HCT116 (cell line): ENCODE results near the gene PITHD1. TPM values are rescaled to one million over a fixed set of nuclear protein-coding genes. Genes with fewer than 3 reads are reported as not detected.

Experiments
- ATAC-seq: fragments of 200-7000 bp; cut with Tn5 transposase; 2 replicates; pipeline ENCODE4 v1.9.1; 2020; ENCODE audit warnings: mild to moderate bottlenecking, moderate library complexity
- BruUV-seq: library from RNA; stranded (reverse); fragments of 400-500 nt; replicated peaks from 2 replicates; lab custom pipeline; 2021; lab: Mats Ljungman, UMichigan
- CTCF ChIA-PET: fragments of 300-600 bp; sonication (Branson Sonifier 250); formaldehyde crosslinking; loops from one replicate; lab custom pipeline; 2021; ENCODE audit warnings: antibody characterized with exemption; lab: Charles Lee
- POLR2A ChIA-PET: fragments of 300-600, 350-600 bp; sonication (Branson Sonifier 250); formaldehyde crosslinking; loops from one replicate; lab custom pipeline; 2021; ENCODE audit warnings: antibody characterized with exemption; lab: Charles Lee
- RAD21 ChIA-PET, 2 experiments: fragments of 300-600 bp; sonication (Branson Sonifier 250); formaldehyde crosslinking; loops; one replicate each; lab custom pipeline; 2023; ENCODE audit warnings: low total read pairs in 2 of 2; ENCODE audit not compliant: uncharacterized antibody in 2 of 2, unreplicated experiment in 2 of 2, low non-redundant PET in 1 of 2; lab: Charles Lee
- DNase-seq: peaks from one replicate; pipeline ENCODE4 v3.0.0-alpha.2; 2010; ENCODE audit warnings: low read depth, low spot score
- H2AFZ ChIP-seq: fragments of 200-600 bp; shearing (Covaris generic), sonication (generic); 2 replicates; pipeline ENCODE4 v1.6.1; 2017; ENCODE audit warnings: low read depth, mixed run types, mixed read lengths, antibody characterized with exemption, low read length; ENCODE audit not compliant: poor library complexity, severe bottlenecking
- H3K27ac ChIP-seq: 2 replicates; pipeline ENCODE4 v1.5.1; 2012; ENCODE audit warnings: low read depth, low read length
- H3K27me3 ChIP-seq: fragments of 200-600 bp; sonication (generic); 2 replicates; pipeline ENCODE4 v1.6.1; 2016; ENCODE audit warnings: mixed run types, low read length, mixed read lengths; ENCODE audit not compliant: insufficient read depth
- H3K36me3 ChIP-seq, 2 experiments: fragments of 200-500 bp in 1 of 2; fragments of 200-600 bp in 1 of 2; sonication (Bioruptor generic) in 1 of 2; sonication (generic) in 1 of 2; 2 replicates each; pipeline versions ENCODE4 v1.5.1 to v1.6.1; 2014 to 2016; ENCODE audit warnings: low read length in 2 of 2, inconsistent platforms in 1 of 2, mixed read lengths in 1 of 2, mixed run types in 1 of 2; ENCODE audit not compliant: insufficient read depth in 2 of 2, control insufficient read depth in 1 of 2
- H3K4me1 ChIP-seq, 2 experiments: fragments of 200-600 bp in 1 of 2; sonication (generic) in 1 of 2; 2 replicates each; pipeline versions ENCODE4 v1.5.1 to v1.6.1; 2012 to 2017; ENCODE audit warnings: low read length in 2 of 2, inconsistent platforms in 1 of 2, mild to moderate bottlenecking in 1 of 2, mixed read lengths in 1 of 2, mixed run types in 1 of 2, moderate library complexity in 1 of 2; ENCODE audit not compliant: insufficient read depth in 2 of 2, control insufficient read depth in 1 of 2
- H3K4me2 ChIP-seq: fragments of 200-600 bp; sonication (generic); 2 replicates; pipeline ENCODE4 v1.6.1; 2017; ENCODE audit warnings: mixed run types, low read length, mixed read lengths
- H3K4me3 ChIP-seq, 2 experiments: fragments of 200-600 bp in 1 of 2; sonication (generic) in 1 of 2; replicated peaks in 1 of 2; 2 replicates each; pipeline ENCODE4 v1.5.1; 2011 to 2016; ENCODE audit warnings: low read length in 2 of 2, control low read depth in 1 of 2, low read depth in 1 of 2, mild to moderate bottlenecking in 1 of 2, mixed read lengths in 1 of 2, mixed run types in 1 of 2
- H3K79me2 ChIP-seq: fragments of 200-600 bp; sonication (generic); 2 replicates; pipeline ENCODE4 v1.6.1; 2017; ENCODE audit warnings: mild to moderate bottlenecking, mixed run types, low read length, moderate library complexity, mixed read lengths; ENCODE audit not compliant: insufficient read depth
- H3K9ac ChIP-seq: fragments of 200-600 bp; sonication (generic); 2 replicates; pipeline ENCODE4 v1.6.1; 2016; ENCODE audit warnings: low read length, mixed read lengths
- H3K9me2 ChIP-seq: fragments of 200-600 bp; sonication (generic), shearing (Covaris generic); 2 replicates; pipeline ENCODE4 v1.6.1; 2017; ENCODE audit warnings: mixed run types, mild to moderate bottlenecking, moderate library complexity; ENCODE audit not compliant: insufficient read depth
- H3K9me3 ChIP-seq, 2 experiments: fragments of 200-500 bp in 1 of 2; fragments of 200-600 bp in 1 of 2; sonication (Bioruptor generic) in 1 of 2; sonication (generic) in 1 of 2; 2 replicates each; pipeline ENCODE4 v1.6.1; 2014 to 2017; ENCODE audit warnings: low read length in 2 of 2, mixed read lengths in 2 of 2, inconsistent platforms in 1 of 2, low read depth in 1 of 2, mild to moderate bottlenecking in 1 of 2, mixed run types in 1 of 2, moderate library complexity in 1 of 2; ENCODE audit not compliant: control insufficient read depth in 1 of 2, insufficient read depth in 1 of 2
- H4K20me1 ChIP-seq: fragments of 200-600 bp; sonication (generic), shearing (Covaris generic); 2 replicates; pipeline ENCODE4 v1.6.1; 2017; ENCODE audit warnings: mixed run types, mild to moderate bottlenecking, moderate library complexity; ENCODE audit not compliant: insufficient read depth
- CBX3 ChIP-seq: IDR thresholded peaks from 2 replicates; pipeline ENCODE4 v1.6.1; 2012; ENCODE audit warnings: low read depth
- EGR1 ChIP-seq: IDR thresholded peaks from 2 replicates; pipeline ENCODE4 v1.6.1; 2012; ENCODE audit warnings: low read depth
- ELF1 ChIP-seq: IDR thresholded peaks from 2 replicates; pipeline ENCODE4 v1.6.1; 2012; ENCODE audit warnings: low read depth, borderline replicate concordance
- EZH2phosphoT487 ChIP-seq: fragments of 200-600 bp; IDR thresholded peaks from 2 replicates; pipeline ENCODE4 v1.6.1; 2018; ENCODE audit warnings: antibody characterized with exemption, borderline replicate concordance
- FOSL1 ChIP-seq: IDR thresholded peaks from 2 replicates; pipeline ENCODE4 v1.6.1; 2012; ENCODE audit warnings: low read depth
- JUND ChIP-seq: IDR thresholded peaks from 2 replicates; pipeline ENCODE4 v1.6.1; 2012
- POLR2A ChIP-seq: IDR thresholded peaks from 2 replicates; pipeline ENCODE4 v1.7.0; 2011; ENCODE audit warnings: borderline replicate concordance; ENCODE audit not compliant: insufficient read depth, insufficient read length; ENCODE audit errors: extremely low read depth
- POLR2AphosphoS5 ChIP-seq: IDR thresholded peaks from 2 replicates; pipeline ENCODE4 v1.6.1; 2011; ENCODE audit warnings: mild to moderate bottlenecking, low read depth, low read length, moderate library complexity
- SIN3A ChIP-seq: IDR thresholded peaks from 2 replicates; pipeline ENCODE4 v1.6.1; 2012; ENCODE audit warnings: low read depth
- SP1 ChIP-seq: IDR thresholded peaks from 2 replicates; pipeline ENCODE4 v1.6.1; 2012; ENCODE audit warnings: low read depth
- SRF ChIP-seq: IDR thresholded peaks from 2 replicates; pipeline ENCODE4 v1.6.1; 2012; ENCODE audit warnings: low read depth
- TCF7L2 ChIP-seq: IDR thresholded peaks from 2 replicates; pipeline ENCODE4 v1.7.0; 2011; ENCODE audit warnings: borderline replicate concordance, inconsistent platforms; ENCODE audit not compliant: insufficient read depth, insufficient read length; ENCODE audit errors: extremely low read depth
- YY1 ChIP-seq: IDR thresholded peaks from 2 replicates; pipeline ENCODE4 v1.6.1; 2011; ENCODE audit warnings: low read length, low read depth, moderate library complexity, mild to moderate bottlenecking; ENCODE audit not compliant: insufficient replicate concordance; ENCODE audit errors: extremely low read depth
- ZNF274 ChIP-seq: fragments of 200-500 bp; sonication (Bioruptor generic); IDR thresholded peaks from 2 replicates; pipeline ENCODE4 v1.6.1; 2014; ENCODE audit warnings: mild to moderate bottlenecking, low read depth, low read length, inconsistent platforms
- intact Hi-C: fragments of 100-400 bp; cut with micrococcal nuclease; formaldehyde crosslinking; loops from 2 replicates; pipeline ENCODE4 v1.10.0; 2022
- total RNA-seq: library from RNA; stranded (reverse); gene quantifications from one replicate; pipeline ENCODE4 v1.2.1, GENCODE V29; 2021; ENCODE audit not compliant: unreplicated experiment
- TF ChIP-seq, protein P1 (sequence below): IDR thresholded peaks from 2 replicates; pipeline ENCODE4 v1.6.1; 2012; ENCODE audit warnings: low read depth
- TF ChIP-seq, protein P2 (sequence below): IDR thresholded peaks from 2 replicates; pipeline ENCODE4 v1.6.1; 2012
- TF ChIP-seq, protein P3 (sequence below), 3 experiments: fragments of 200-600 bp in 1 of 3; sonication (generic) in 1 of 3; IDR thresholded peaks in 2 of 3; conservative IDR thresholded peaks in 1 of 3; 2 replicates each; pipeline ENCODE4 v1.5.1; 2012 to 2017; ENCODE audit warnings: low read depth in 2 of 3, low read length in 2 of 3, antibody characterized with exemption in 1 of 3, borderline replicate concordance in 1 of 3, control low read depth in 1 of 3, mild to moderate bottlenecking in 1 of 3, mixed read lengths in 1 of 3, mixed run types in 1 of 3, moderate library complexity in 1 of 3; ENCODE audit not compliant: insufficient read depth in 1 of 3
- TF ChIP-seq, protein P4 (sequence below): IDR thresholded peaks from 2 replicates; pipeline ENCODE4 v1.6.1; 2011; ENCODE audit warnings: mild to moderate bottlenecking, low read length, moderate library complexity; ENCODE audit not compliant: insufficient replicate concordance; ENCODE audit errors: extremely low read depth

Gene PITHD1
- total RNA-seq, 1 experiment from 2014 or later: 57.2 TPM

DNA sequence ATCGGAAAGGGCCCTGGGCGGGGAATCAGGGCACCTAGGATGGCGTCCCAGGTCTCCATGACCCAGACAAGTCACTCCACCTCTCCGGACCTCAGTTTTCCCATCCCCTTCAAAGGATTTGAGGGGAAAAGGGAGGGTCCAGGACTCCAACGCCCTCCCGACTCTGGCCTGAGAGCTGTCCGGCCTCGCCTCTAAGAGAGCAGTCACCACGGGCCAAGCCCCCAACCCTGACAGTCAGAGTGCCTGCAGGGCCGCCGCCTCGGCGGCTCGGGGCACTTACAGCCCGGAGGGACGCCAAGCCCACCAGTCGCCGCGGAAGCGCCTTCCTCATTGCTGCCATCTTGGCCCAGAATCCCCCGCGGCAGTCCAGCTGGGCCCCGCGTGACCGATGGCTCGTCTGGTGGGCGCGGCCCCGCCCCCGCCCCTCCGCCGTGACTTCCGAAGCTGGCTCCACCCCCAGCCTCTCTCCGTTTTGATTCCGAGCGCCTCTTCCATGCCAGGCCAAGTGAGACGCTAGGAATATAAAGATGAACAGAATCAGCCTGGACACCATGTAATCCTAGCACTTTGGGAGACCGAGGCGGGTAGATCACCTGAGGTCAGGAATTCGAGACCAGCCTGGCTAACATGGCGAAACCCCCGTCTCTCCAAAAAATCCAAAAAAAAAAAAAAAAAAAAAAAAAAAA lies 47.0 kb downstream of the PITHD1 start, which contains the start of gene HMGCL:
Gene HMGCL, minus strand, starts transcription at position 354 of the 686 bp plus-strand sequence. Its CDS starts 14 bp downstream, at position 340.
- Histone ChIP-seq H3K9ac (peak within 1 kb of the TSS; percentile 88), H3K9me2 (no peaks in the 10 kb centered on the region), H3K4me1 (peaks cover 2 to 15% of the 10 kb centered on the region in 2 experiments; a peak in 3 of 4 replicates), H3K9me3 (no peaks in the 10 kb centered on the region), H3K4me2 (peak within 1 kb of the TSS; percentile 88), H3K4me3 (peak within 1 kb of the TSS; percentile 81 to 99), H3K27me3 (no peaks in the 10 kb centered on the region), H3K79me2 (peaks cover 11% of the 10 kb centered on the region), H2AFZ (no peak within 1 kb of the TSS), H4K20me1 (no peaks in the 10 kb centered on the region), H3K36me3 (no peaks in the 10 kb centered on the region), H3K27ac (peak within 1 kb of the TSS; percentile 75)
- ChIA-PET POLR2A (interaction anchor here (0.6 to 1.5 kb wide), 5 partner anchors 24 to 95 kb away, joined by 3 to 5 read pairs (median 4); no protein-coding TSS in a partner anchor), RAD21 (interaction anchor here in 1 of 2 experiments (0.6 kb wide), 1 partner anchor 194 kb away, joined by 3 read pairs; no protein-coding TSS in a partner anchor), CTCF (interaction anchor here (2.6 kb wide), 1 partner anchor 15 kb away, joined by 16 read pairs; no protein-coding TSS in a partner anchor)
- intact Hi-C loops: no loop called here
- ATAC-seq (peak; percentile 95), DNase-seq (peak; percentile 58)
- no TSS peak for BruUV-seq
- TF ChIP-seq, protein P1, sequence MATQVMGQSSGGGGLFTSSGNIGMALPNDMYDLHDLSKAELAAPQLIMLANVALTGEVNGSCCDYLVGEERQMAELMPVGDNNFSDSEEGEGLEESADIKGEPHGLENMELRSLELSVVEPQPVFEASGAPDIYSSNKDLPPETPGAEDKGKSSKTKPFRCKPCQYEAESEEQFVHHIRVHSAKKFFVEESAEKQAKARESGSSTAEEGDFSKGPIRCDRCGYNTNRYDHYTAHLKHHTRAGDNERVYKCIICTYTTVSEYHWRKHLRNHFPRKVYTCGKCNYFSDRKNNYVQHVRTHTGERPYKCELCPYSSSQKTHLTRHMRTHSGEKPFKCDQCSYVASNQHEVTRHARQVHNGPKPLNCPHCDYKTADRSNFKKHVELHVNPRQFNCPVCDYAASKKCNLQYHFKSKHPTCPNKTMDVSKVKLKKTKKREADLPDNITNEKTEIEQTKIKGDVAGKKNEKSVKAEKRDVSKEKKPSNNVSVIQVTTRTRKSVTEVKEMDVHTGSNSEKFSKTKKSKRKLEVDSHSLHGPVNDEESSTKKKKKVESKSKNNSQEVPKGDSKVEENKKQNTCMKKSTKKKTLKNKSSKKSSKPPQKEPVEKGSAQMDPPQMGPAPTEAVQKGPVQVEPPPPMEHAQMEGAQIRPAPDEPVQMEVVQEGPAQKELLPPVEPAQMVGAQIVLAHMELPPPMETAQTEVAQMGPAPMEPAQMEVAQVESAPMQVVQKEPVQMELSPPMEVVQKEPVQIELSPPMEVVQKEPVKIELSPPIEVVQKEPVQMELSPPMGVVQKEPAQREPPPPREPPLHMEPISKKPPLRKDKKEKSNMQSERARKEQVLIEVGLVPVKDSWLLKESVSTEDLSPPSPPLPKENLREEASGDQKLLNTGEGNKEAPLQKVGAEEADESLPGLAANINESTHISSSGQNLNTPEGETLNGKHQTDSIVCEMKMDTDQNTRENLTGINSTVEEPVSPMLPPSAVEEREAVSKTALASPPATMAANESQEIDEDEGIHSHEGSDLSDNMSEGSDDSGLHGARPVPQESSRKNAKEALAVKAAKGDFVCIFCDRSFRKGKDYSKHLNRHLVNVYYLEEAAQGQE: no peak
- TF ChIP-seq ZNF274 (no peak), SIN3A (peak; percentile 84), CBX3 (no peak), SP1 (peak; percentile 29; the same call in 1 of the 2 replicates), EZH2phosphoT487 (no peak), SRF (no peak), POLR2A (peak; percentile 69), JUND (peak; percentile 16; the same call in 1 of the 2 replicates), FOSL1 (no peak), TCF7L2 (peak; percentile 22), POLR2AphosphoS5 (peak; percentile 96), ELF1 (0 out of 2 replicates have a peak, but pooled peaks have one; percentile 21), YY1 (peak; percentile 98), EGR1 (peak; percentile 96)
- TF ChIP-seq, protein P2, sequence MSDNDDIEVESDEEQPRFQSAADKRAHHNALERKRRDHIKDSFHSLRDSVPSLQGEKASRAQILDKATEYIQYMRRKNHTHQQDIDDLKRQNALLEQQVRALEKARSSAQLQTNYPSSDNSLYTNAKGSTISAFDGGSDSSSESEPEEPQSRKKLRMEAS: peak; percentile 65; the same call in 1 of the 2 replicates
- TF ChIP-seq, protein P3, sequence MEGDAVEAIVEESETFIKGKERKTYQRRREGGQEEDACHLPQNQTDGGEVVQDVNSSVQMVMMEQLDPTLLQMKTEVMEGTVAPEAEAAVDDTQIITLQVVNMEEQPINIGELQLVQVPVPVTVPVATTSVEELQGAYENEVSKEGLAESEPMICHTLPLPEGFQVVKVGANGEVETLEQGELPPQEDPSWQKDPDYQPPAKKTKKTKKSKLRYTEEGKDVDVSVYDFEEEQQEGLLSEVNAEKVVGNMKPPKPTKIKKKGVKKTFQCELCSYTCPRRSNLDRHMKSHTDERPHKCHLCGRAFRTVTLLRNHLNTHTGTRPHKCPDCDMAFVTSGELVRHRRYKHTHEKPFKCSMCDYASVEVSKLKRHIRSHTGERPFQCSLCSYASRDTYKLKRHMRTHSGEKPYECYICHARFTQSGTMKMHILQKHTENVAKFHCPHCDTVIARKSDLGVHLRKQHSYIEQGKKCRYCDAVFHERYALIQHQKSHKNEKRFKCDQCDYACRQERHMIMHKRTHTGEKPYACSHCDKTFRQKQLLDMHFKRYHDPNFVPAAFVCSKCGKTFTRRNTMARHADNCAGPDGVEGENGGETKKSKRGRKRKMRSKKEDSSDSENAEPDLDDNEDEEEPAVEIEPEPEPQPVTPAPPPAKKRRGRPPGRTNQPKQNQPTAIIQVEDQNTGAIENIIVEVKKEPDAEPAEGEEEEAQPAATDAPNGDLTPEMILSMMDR (IDR thresholded peaks at IDR 0.05 in 2 of 3, conservative IDR thresholded peaks at IDR 0.05 in 1 of 3; ENCODE audit: borderline replicate concordance in 1 of 3, insufficient read depth in 1 of 3, low read depth in 2 of 3, low read length in 2 of 3): no peak
- TF ChIP-seq, protein P4, sequence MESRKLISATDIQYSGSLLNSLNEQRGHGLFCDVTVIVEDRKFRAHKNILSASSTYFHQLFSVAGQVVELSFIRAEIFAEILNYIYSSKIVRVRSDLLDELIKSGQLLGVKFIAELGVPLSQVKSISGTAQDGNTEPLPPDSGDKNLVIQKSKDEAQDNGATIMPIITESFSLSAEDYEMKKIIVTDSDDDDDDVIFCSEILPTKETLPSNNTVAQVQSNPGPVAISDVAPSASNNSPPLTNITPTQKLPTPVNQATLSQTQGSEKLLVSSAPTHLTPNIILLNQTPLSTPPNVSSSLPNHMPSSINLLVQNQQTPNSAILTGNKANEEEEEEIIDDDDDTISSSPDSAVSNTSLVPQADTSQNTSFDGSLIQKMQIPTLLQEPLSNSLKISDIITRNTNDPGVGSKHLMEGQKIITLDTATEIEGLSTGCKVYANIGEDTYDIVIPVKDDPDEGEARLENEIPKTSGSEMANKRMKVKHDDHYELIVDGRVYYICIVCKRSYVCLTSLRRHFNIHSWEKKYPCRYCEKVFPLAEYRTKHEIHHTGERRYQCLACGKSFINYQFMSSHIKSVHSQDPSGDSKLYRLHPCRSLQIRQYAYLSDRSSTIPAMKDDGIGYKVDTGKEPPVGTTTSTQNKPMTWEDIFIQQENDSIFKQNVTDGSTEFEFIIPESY: peak; percentile 70
